H9 (cell line): ENCODE data around the gene PTPRH. TPM values are rescaled to one million over a fixed set of nuclear protein-coding genes. Genes with fewer than 3 reads are reported as not detected.

Source experiments
- DNase-seq: peaks from one replicate; pipeline ENCODE4 v3.0.0-alpha.2; 2017
- H2AFZ ChIP-seq: one replicate; pipeline ENCODE4 v1.6.1; 2013; ENCODE audit warnings: mild to moderate bottlenecking, low read length, control low read depth, moderate library complexity
- H2AK5ac ChIP-seq: 2 replicates; pipeline ENCODE4 v1.6.1; 2013; ENCODE audit warnings: low read length, control low read depth, mixed read lengths; ENCODE audit not compliant: insufficient read length
- H2BK120ac ChIP-seq: one replicate; pipeline ENCODE4 v1.6.1; 2013; ENCODE audit warnings: low read depth, mild to moderate bottlenecking, low read length, control low read depth, inconsistent platforms; ENCODE audit not compliant: poor library complexity, severe bottlenecking
- H2BK12ac ChIP-seq: 2 replicates; pipeline ENCODE4 v1.6.1; 2013; ENCODE audit warnings: low read length, control low read depth, mixed read lengths, low read depth; ENCODE audit not compliant: insufficient read length
- H2BK15ac ChIP-seq: 2 replicates; pipeline ENCODE4 v1.6.1; 2013; ENCODE audit warnings: low read depth, low read length, control low read depth
- H2BK20ac ChIP-seq: one replicate; pipeline ENCODE4 v1.6.1; 2013; ENCODE audit warnings: low read depth, mild to moderate bottlenecking, low read length, control low read depth, inconsistent platforms; ENCODE audit not compliant: poor library complexity, severe bottlenecking
- H2BK5ac ChIP-seq: 2 replicates; pipeline ENCODE4 v1.6.1; 2013; ENCODE audit warnings: low read length, control low read depth, mixed read lengths; ENCODE audit not compliant: insufficient read length
- H3K14ac ChIP-seq: 2 replicates; pipeline ENCODE4 v1.6.1; 2013; ENCODE audit warnings: low read length, control low read depth; ENCODE audit not compliant: insufficient read depth
- H3K18ac ChIP-seq: 2 replicates; pipeline ENCODE4 v1.6.1; 2013; ENCODE audit warnings: low read depth, mild to moderate bottlenecking, mixed read lengths, low read length, control low read depth; ENCODE audit not compliant: insufficient read length
- H3K23ac ChIP-seq: 2 replicates; pipeline ENCODE4 v1.6.1; 2013; ENCODE audit warnings: low read length, control low read depth, mixed read lengths, low read depth; ENCODE audit not compliant: insufficient read length
- H3K23me2 ChIP-seq: 2 replicates; pipeline ENCODE4 v1.6.1; 2013; ENCODE audit warnings: low read depth, mild to moderate bottlenecking, mixed read lengths, low read length, control low read depth; ENCODE audit not compliant: insufficient read length, poor library complexity, severe bottlenecking
- H3K27ac ChIP-seq: 2 replicates; pipeline ENCODE4 v1.5.1; 2013; ENCODE audit warnings: low read length, control low read depth, mixed read lengths, low read depth; ENCODE audit not compliant: insufficient read length
- H3K27me3 ChIP-seq: 2 replicates; pipeline ENCODE4 v1.6.1; 2013; ENCODE audit warnings: low read length, control low read depth, inconsistent platforms; ENCODE audit not compliant: insufficient read depth
- H3K4ac ChIP-seq: 2 replicates; pipeline ENCODE4 v1.6.1; 2013; ENCODE audit warnings: low read depth, mild to moderate bottlenecking, control low read depth, inconsistent platforms, low read length, moderate library complexity
- H3K4me1 ChIP-seq: 2 replicates; pipeline ENCODE4 v1.6.1; 2013; ENCODE audit warnings: low read length, control low read depth, inconsistent platforms; ENCODE audit not compliant: insufficient read depth
- H3K4me2 ChIP-seq: 2 replicates; pipeline ENCODE4 v1.6.1; 2013; ENCODE audit warnings: low read length, control low read depth, mixed read lengths; ENCODE audit not compliant: insufficient read length, insufficient read depth
- H3K56ac ChIP-seq: 2 replicates; pipeline ENCODE4 v1.6.1; 2013; ENCODE audit warnings: low read depth, mild to moderate bottlenecking, mixed read lengths, low read length, control low read depth; ENCODE audit not compliant: insufficient read length
- H3K79me1 ChIP-seq: 2 replicates; pipeline ENCODE4 v1.6.1; 2013; ENCODE audit warnings: low read depth, mild to moderate bottlenecking, moderate library complexity, low read length, control low read depth, inconsistent platforms; ENCODE audit not compliant: insufficient read depth, poor library complexity, severe bottlenecking
- H3K79me2 ChIP-seq: 2 replicates; pipeline ENCODE4 v1.6.1; 2013; ENCODE audit warnings: low read length, control low read depth, inconsistent platforms; ENCODE audit not compliant: insufficient read depth
- H3K9ac ChIP-seq: 2 replicates; pipeline ENCODE4 v1.6.1; 2013; ENCODE audit warnings: low read length, control low read depth, mixed read lengths; ENCODE audit not compliant: insufficient read length; ENCODE audit errors: extremely low read depth
- H3K9me3 ChIP-seq: one replicate; pipeline ENCODE4 v1.6.1; 2013; ENCODE audit warnings: low read depth, low read length, inconsistent platforms; ENCODE audit not compliant: control insufficient read depth
- H3T11ph ChIP-seq: one replicate; pipeline ENCODE4 v1.6.1; 2013; ENCODE audit warnings: mild to moderate bottlenecking, low read length, control low read depth, inconsistent platforms
- H4K20me1 ChIP-seq: one replicate; pipeline ENCODE4 v1.6.1; 2013; ENCODE audit not compliant: control insufficient read depth, insufficient read length, insufficient read depth
- H4K5ac ChIP-seq: 2 replicates; pipeline ENCODE4 v1.6.1; 2013; ENCODE audit warnings: low read depth, mild to moderate bottlenecking, mixed read lengths, low read length, control low read depth; ENCODE audit not compliant: insufficient read length
- H4K8ac ChIP-seq: replicated peaks from 2 replicates; pipeline ENCODE4 v1.6.1; 2013; ENCODE audit warnings: low read length, control low read depth, mixed read lengths, low read depth; ENCODE audit not compliant: insufficient read length
- H4K91ac ChIP-seq: 2 replicates; pipeline ENCODE4 v1.6.1; 2013; ENCODE audit warnings: low read depth, mild to moderate bottlenecking, moderate library complexity, mixed read lengths, low read length, control low read depth; ENCODE audit not compliant: insufficient read length
- H3K27ac Mint-ChIP-seq, 3 experiments: 2 replicates in 2 of 3; 3 replicates in 1 of 3; pipeline ENCODE4 v1.8.0; 2020 to 2021; ENCODE audit warnings: mixed read lengths in 3 of 3, mild to moderate bottlenecking in 1 of 3, moderate library complexity in 1 of 3
- H3K27me3 Mint-ChIP-seq: 2 replicates; pipeline ENCODE4 v1.8.0; 2021; ENCODE audit warnings: low read depth, mild to moderate bottlenecking, moderate library complexity, mixed read lengths
- H3K36me3 Mint-ChIP-seq, 3 experiments: 2 replicates in 2 of 3; 3 replicates in 1 of 3; pipeline ENCODE4 v1.8.0; 2020 to 2021; ENCODE audit warnings: low read depth in 3 of 3, mixed read lengths in 3 of 3; ENCODE audit not compliant: insufficient read depth in 1 of 3
- H3K4me1 Mint-ChIP-seq, 2 experiments: 2 replicates each; pipeline ENCODE4 v1.8.0; 2020; ENCODE audit warnings: mixed read lengths in 2 of 2
- H3K4me3 Mint-ChIP-seq, 2 experiments: 2 replicates in 1 of 2; 3 replicates in 1 of 2; pipeline ENCODE4 v1.8.0; 2020 to 2021; ENCODE audit warnings: mild to moderate bottlenecking in 2 of 2, mixed read lengths in 2 of 2, moderate library complexity in 1 of 2
- H3K9me3 Mint-ChIP-seq, 2 experiments: 2 replicates in 1 of 2; 3 replicates in 1 of 2; pipeline ENCODE4 v1.8.0; 2020; ENCODE audit warnings: mild to moderate bottlenecking in 2 of 2, mixed read lengths in 2 of 2, moderate library complexity in 1 of 2
- CTCF ChIP-seq: fragments of 200-600 bp; sonication (generic); conservative IDR thresholded peaks from 3 replicates; pipeline ENCODE4 v1.8.0; 2021; ENCODE audit warnings: antibody characterized with exemption, mild to moderate bottlenecking
- WGBS: extraction: QIAGEN DNeasy Blood & Tissue Kit; methylation state at CpG from one replicate; pipeline ENCODE4 v1.1.7; 2013; ENCODE audit warnings: missing lambda C conversion rate, low lambda C conversion rate, mixed read lengths; ENCODE audit not compliant: insufficient read length; ENCODE audit errors: extremely low coverage; 5-methylcytosine and 5-hydroxymethylcytosine counted together
- total RNA-seq: library from RNA; stranded (reverse); gene quantifications from 2 replicates; pipeline ENCODE4 v1.2.1, GENCODE V29; 2021

PTPRH gene
- total RNA-seq, 1 experiment from 2014 or later = 0.24 TPM

- no peaks in the 10 kb centered on the region for H3K9me3 Mint-ChIP-seq
- no peaks in the 10 kb centered on the region for H3K27me3 Mint-ChIP-seq
- H3K23ac ChIP-seq = no peak overlapping the region
- peaks cover 15 to 50% (median 48%) of the 10 kb centered on the region in 3 experiments; a peak in 6 of 7 replicates for H3K36me3 Mint-ChIP-seq
- no peak overlapping the region for H3K4ac ChIP-seq
- H2BK120ac ChIP-seq = no peak overlapping the region
- no peak overlapping the region for H2BK15ac ChIP-seq
- H3K4me3 Mint-ChIP-seq = no peak overlapping the region
- H3K23me2 ChIP-seq = no peaks in the 10 kb centered on the region
- H4K20me1 ChIP-seq = no peaks in the 10 kb centered on the region
- H3K18ac ChIP-seq = no peak overlapping the region
- no peaks in the 10 kb centered on the region for H3K9me3 ChIP-seq
- H4K5ac ChIP-seq = no peak overlapping the region
- no peak for TF ChIP-seq CTCF
- no peak overlapping the region for H2BK12ac ChIP-seq
- H3K27ac ChIP-seq = no peak overlapping the region
- no peak overlapping the region for H3K56ac ChIP-seq
- no peak overlapping the region for H2BK5ac ChIP-seq
- H2AK5ac ChIP-seq = no peak overlapping the region
- no peaks in the 10 kb centered on the region for H3K79me1 ChIP-seq
- H3K79me2 ChIP-seq = no peaks in the 10 kb centered on the region
- no peak overlapping the region for H3K14ac ChIP-seq
- WGBS = no CpG with 5 or more reads among the region's 13 CpGs
- no peak overlapping the region for H2AFZ ChIP-seq
- H3K27me3 ChIP-seq = no peaks in the 10 kb centered on the region
- H4K91ac ChIP-seq = no peak overlapping the region
- H3K4me2 ChIP-seq = no peak overlapping the region
- H3K4me1 ChIP-seq = no peaks in the 10 kb centered on the region
- DNase-seq = no peak
- H3K27ac Mint-ChIP-seq = no peak overlapping the region
- H3K9ac ChIP-seq = no peak overlapping the region
- no peaks in the 10 kb centered on the region for H3K4me1 Mint-ChIP-seq
- no peak overlapping the region for H2BK20ac ChIP-seq
- H3T11ph ChIP-seq = no peak overlapping the region
- H4K8ac ChIP-seq = no peak overlapping the region
Observed at GRCh38 chr19:55230780-55231179, 21.5 kb upstream of the PTPRH start.
